Loucy (cell line): ENCODE data around the gene TMEM135.

Experiments
- H2AFZ ChIP-seq: fragments of 200-600 bp; sonication (generic); 2 replicates; pipeline ENCODE4 v1.6.0; 2016; ENCODE audit warnings: antibody characterized with exemption, mild to moderate bottlenecking, low read length, moderate library complexity
- H3F3A ChIP-seq: fragments of 200-600 bp; 2 replicates; pipeline ENCODE4 v1.6.0; 2016; ENCODE audit warnings: antibody characterized with exemption, low read depth, mild to moderate bottlenecking
- H3K27me3 ChIP-seq: fragments of 200-600 bp; sonication (generic); 2 replicates; pipeline ENCODE4 v1.6.1; 2014; ENCODE audit warnings: low read length, mild to moderate bottlenecking; ENCODE audit not compliant: insufficient read depth, poor library complexity, severe bottlenecking
- H3K36me3 ChIP-seq: fragments of 200-600 bp; sonication (generic); 2 replicates; pipeline ENCODE4 v1.6.1; 2016; ENCODE audit warnings: low read length; ENCODE audit not compliant: insufficient read depth
- H3K4me1 ChIP-seq: fragments of 200-600 bp; sonication (generic); 2 replicates; pipeline ENCODE4 v1.5.1; 2014; ENCODE audit warnings: low read length, mild to moderate bottlenecking; ENCODE audit not compliant: insufficient read depth, poor library complexity, severe bottlenecking
- H3K4me2 ChIP-seq: fragments of 200-600 bp; sonication (generic); 2 replicates; pipeline ENCODE4 v1.6.0; 2014; ENCODE audit warnings: antibody characterized with exemption, low read length, low read depth, mild to moderate bottlenecking; ENCODE audit not compliant: poor library complexity, severe bottlenecking
- H3K4me3 ChIP-seq: fragments of 200-600 bp; sonication (generic); 2 replicates; pipeline ENCODE4 v1.5.1; 2014; ENCODE audit warnings: low read length, mild to moderate bottlenecking, mixed read lengths; ENCODE audit not compliant: poor library complexity, severe bottlenecking
- H3K79me2 ChIP-seq: fragments of 200-600 bp; sonication (generic); 2 replicates; pipeline ENCODE4 v1.6.1; 2014; ENCODE audit warnings: low read length; ENCODE audit not compliant: insufficient read depth
- H3K9ac ChIP-seq: fragments of 200-600 bp; sonication (generic); 2 replicates; pipeline ENCODE4 v1.6.0; 2014; ENCODE audit warnings: mild to moderate bottlenecking, low read depth, low read length, moderate library complexity; ENCODE audit not compliant: poor library complexity, severe bottlenecking
- H3K9me2 ChIP-seq: fragments of 200-600 bp; sonication (generic); replicated peaks from 2 replicates; pipeline ENCODE4 v1.6.1; 2016; ENCODE audit warnings: low read depth, low read length, mixed read lengths
- H3K9me3 ChIP-seq: fragments of 200-600 bp; sonication (generic); 2 replicates; pipeline ENCODE4 v1.6.1; 2014; ENCODE audit warnings: mild to moderate bottlenecking, antibody characterized with exemption, low read length, low read depth; ENCODE audit not compliant: insufficient read depth
- H4K20me1 ChIP-seq: fragments of 200-600 bp; sonication (generic); 2 replicates; pipeline ENCODE4 v1.6.0; 2014; ENCODE audit warnings: antibody characterized with exemption, low read length, mild to moderate bottlenecking; ENCODE audit not compliant: insufficient read depth, poor library complexity, severe bottlenecking
- CTCF ChIP-seq: fragments of 200-600 bp; sonication (generic); conservative IDR thresholded peaks from 2 replicates; pipeline ENCODE4 v1.5.1; 2014; ENCODE audit warnings: mild to moderate bottlenecking, antibody characterized with exemption, low read length
- EZH2phosphoT487 ChIP-seq: fragments of 200-600 bp; IDR thresholded peaks from 2 replicates; pipeline ENCODE4 v1.6.1; 2018; ENCODE audit warnings: antibody characterized with exemption, mild to moderate bottlenecking, moderate library complexity, borderline replicate concordance

Gene TMEM135

GRCh38 chr11:87254562-87254961 lies 216.8 kb downstream of the TMEM135 start:
- no peak overlapping the region for H3K9ac ChIP-seq
- H3K9me2 ChIP-seq, result no peaks in the 10 kb centered on the region
- no peaks in the 10 kb centered on the region for H3F3A ChIP-seq
- peaks cover 16% of the 10 kb centered on the region for H3K4me1 ChIP-seq
- H4K20me1 ChIP-seq, result no peaks in the 10 kb centered on the region
- H2AFZ ChIP-seq, result no peak overlapping the region
- H3K4me2 ChIP-seq, result no peak overlapping the region
- H3K4me3 ChIP-seq, result no peak overlapping the region
- no peak for TF ChIP-seq CTCF
- no peak for TF ChIP-seq EZH2phosphoT487
- H3K9me3 ChIP-seq, result no peaks in the 10 kb centered on the region
- no peaks in the 10 kb centered on the region for H3K36me3 ChIP-seq
- H3K79me2 ChIP-seq, result no peaks in the 10 kb centered on the region
- H3K27me3 ChIP-seq, result no peaks in the 10 kb centered on the region

- no peak overlapping the region for H3K4me3 ChIP-seq
- H3F3A ChIP-seq, result no peaks in the 10 kb centered on the region
- no peaks in the 10 kb centered on the region for H3K36me3 ChIP-seq
- peaks cover 16% of the 10 kb centered on the region for H3K4me1 ChIP-seq
- no peaks in the 10 kb centered on the region for H3K9me3 ChIP-seq
- no peaks in the 10 kb centered on the region for H3K79me2 ChIP-seq
- H3K9me2 ChIP-seq, result no peaks in the 10 kb centered on the region
- H3K4me2 ChIP-seq, result peak overlapping the region; percentile 49
- TF ChIP-seq EZH2phosphoT487 (no peak), CTCF (no peak)
- H2AFZ ChIP-seq, result peak overlapping the region; percentile 57
- no peaks in the 10 kb centered on the region for H3K27me3 ChIP-seq
- no peak overlapping the region for H3K9ac ChIP-seq
- no peaks in the 10 kb centered on the region for H4K20me1 ChIP-seq
Observed at GRCh38 chr11:87255589-87255988, 217.9 kb downstream of the TMEM135 start.

GRCh38 chr11:87256694-87257340 lies 219.1 kb downstream of the TMEM135 start:
- H3K4me3 ChIP-seq, result no peak overlapping the region
- TF ChIP-seq CTCF (no peak), EZH2phosphoT487 (no peak)
- peaks cover 16% of the 10 kb centered on the region for H3K4me1 ChIP-seq
- no peak overlapping the region for H3K9ac ChIP-seq
- no peak overlapping the region for H2AFZ ChIP-seq
- H3K27me3 ChIP-seq, result no peaks in the 10 kb centered on the region
- H3K9me2 ChIP-seq, result no peaks in the 10 kb centered on the region
- no peaks in the 10 kb centered on the region for H3K79me2 ChIP-seq
- H3K9me3 ChIP-seq, result no peaks in the 10 kb centered on the region
- no peak overlapping the region for H3K4me2 ChIP-seq
- no peaks in the 10 kb centered on the region for H4K20me1 ChIP-seq
- no peaks in the 10 kb centered on the region for H3K36me3 ChIP-seq
- H3F3A ChIP-seq, result no peaks in the 10 kb centered on the region
